HUES64 (cell line): ENCODE data around the gene SPATA31E1.

Experiments
- H3K27ac ChIP-seq: 2 replicates; pipeline ENCODE4 v1.7.0; 2013; ENCODE audit warnings: low read depth, low read length, inconsistent platforms
- H3K27me3 ChIP-seq: 2 replicates; pipeline ENCODE4 v1.6.1; 2013; ENCODE audit warnings: mild to moderate bottlenecking, low read length; ENCODE audit not compliant: insufficient read depth
- H3K36me3 ChIP-seq: 2 replicates; pipeline ENCODE4 v1.6.1; 2013; ENCODE audit warnings: mild to moderate bottlenecking, low read length; ENCODE audit not compliant: insufficient read depth
- H3K4me1 ChIP-seq: 2 replicates; pipeline ENCODE4 v1.6.1; 2013; ENCODE audit warnings: mild to moderate bottlenecking, low read length, moderate library complexity; ENCODE audit not compliant: insufficient read depth
- H3K4me3 ChIP-seq: 2 replicates; pipeline ENCODE4 v1.5.1; 2013; ENCODE audit warnings: mild to moderate bottlenecking, low read length, moderate library complexity
- H3K9ac ChIP-seq: 2 replicates; pipeline ENCODE4 v1.6.1; 2013; ENCODE audit warnings: mild to moderate bottlenecking, low read depth, low read length
- H3K9me3 ChIP-seq: 2 replicates; pipeline ENCODE4 v1.6.1; 2013; ENCODE audit warnings: low read depth, low read length; ENCODE audit not compliant: insufficient read depth
- WGBS: fragments of 150-250, 120-280 bp; methylation state at CpG from one replicate; pipeline ENCODE4 v1.1.7; 2013; ENCODE audit warnings: missing lambda C conversion rate; 5-methylcytosine and 5-hydroxymethylcytosine counted together

The SPATA31E1 gene

GRCh38 chr9:87886210-87886932 is 3.7 kb downstream of the SPATA31E1 start:
- no peaks in the 10 kb centered on the region for H3K27me3 ChIP-seq
- H3K4me3 ChIP-seq, result no peak overlapping the region
- H3K36me3 ChIP-seq, result no peaks in the 10 kb centered on the region
- no peaks in the 10 kb centered on the region for H3K9me3 ChIP-seq
- no peak overlapping the region for H3K27ac ChIP-seq
- no peak overlapping the region for H3K9ac ChIP-seq
- WGBS, result 92% methylated on average over 11 of the region's 11 CpGs
- peaks cover 6% of the 10 kb centered on the region for H3K4me1 ChIP-seq

- Histone ChIP-seq H3K27ac (no peak overlapping the region), H3K4me3 (no peak overlapping the region), H3K27me3 (no peaks in the 10 kb centered on the region), H3K9ac (no peak overlapping the region), H3K4me1 (peaks cover 6% of the 10 kb centered on the region), H3K9me3 (no peaks in the 10 kb centered on the region), H3K36me3 (no peaks in the 10 kb centered on the region)
- WGBS, result 93% methylated on average over 13 of the region's 13 CpGs
These were observed 4.3 kb downstream of the SPATA31E1 start for GRCh38 chr9:87886933-87887505.

- WGBS, result 96% methylated on average over 13 of the region's 13 CpGs
- Histone ChIP-seq H3K9me3 (no peaks in the 10 kb centered on the region), H3K36me3 (no peaks in the 10 kb centered on the region), H3K27ac (no peak overlapping the region), H3K4me3 (no peak overlapping the region), H3K9ac (no peak overlapping the region), H3K27me3 (no peaks in the 10 kb centered on the region), H3K4me1 (peaks cover 1% of the 10 kb centered on the region)
These were observed 5.2 kb downstream of the SPATA31E1 start for GRCh38 chr9:87887661-87888480.

GRCh38 chr9:87888501-87888900 is 5.8 kb downstream of the SPATA31E1 start:
- H3K4me3 ChIP-seq, result no peak overlapping the region
- no peaks in the 10 kb centered on the region for H3K9me3 ChIP-seq
- 87% methylated on average over 6 of the region's 6 CpGs for WGBS
- H3K36me3 ChIP-seq, result no peaks in the 10 kb centered on the region
- no peaks in the 10 kb centered on the region for H3K27me3 ChIP-seq
- H3K27ac ChIP-seq, result no peak overlapping the region
- H3K4me1 ChIP-seq, result no peaks in the 10 kb centered on the region
- no peak overlapping the region for H3K9ac ChIP-seq

GRCh38 chr9:87889065-87889881 is 6.6 kb downstream of the SPATA31E1 start:
- Histone ChIP-seq H3K27me3 (no peaks in the 10 kb centered on the region), H3K9me3 (no peaks in the 10 kb centered on the region), H3K4me3 (no peak overlapping the region), H3K27ac (no peak overlapping the region), H3K4me1 (no peaks in the 10 kb centered on the region), H3K9ac (no peak overlapping the region), H3K36me3 (no peaks in the 10 kb centered on the region)
- WGBS, result 93% methylated on average over 11 of the region's 12 CpGs

GRCh38 chr9:87889882-87890252 is 7.2 kb downstream of the SPATA31E1 start:
- no peak overlapping the region for H3K27ac ChIP-seq
- WGBS, result 96% methylated on average over 4 of the region's 4 CpGs
- no peak overlapping the region for H3K4me3 ChIP-seq
- H3K9ac ChIP-seq, result no peak overlapping the region
- H3K4me1 ChIP-seq, result no peaks in the 10 kb centered on the region
- no peaks in the 10 kb centered on the region for H3K27me3 ChIP-seq
- no peaks in the 10 kb centered on the region for H3K9me3 ChIP-seq
- no peaks in the 10 kb centered on the region for H3K36me3 ChIP-seq

- Histone ChIP-seq H3K4me1 (no peaks in the 10 kb centered on the region), H3K36me3 (no peaks in the 10 kb centered on the region), H3K9me3 (no peaks in the 10 kb centered on the region), H3K27me3 (no peaks in the 10 kb centered on the region), H3K9ac (no peak overlapping the region), H3K4me3 (no peak overlapping the region), H3K27ac (no peak overlapping the region)
- WGBS, result 91% methylated on average over 10 of the region's 10 CpGs
These were observed 8.2 kb downstream of the SPATA31E1 start for GRCh38 chr9:87890837-87891236.

GRCh38 chr9:87891754-87892153 is 9.1 kb downstream of the SPATA31E1 start:
- 94% methylated on average over 4 of the region's 6 CpGs for WGBS

GRCh38 chr9:87892956-87893355 is 10.3 kb downstream of the SPATA31E1 start:
- Histone ChIP-seq H3K4me1 (no peaks in the 10 kb centered on the region), H3K4me3 (no peak overlapping the region), H3K9ac (no peak overlapping the region), H3K27me3 (no peaks in the 10 kb centered on the region), H3K9me3 (no peaks in the 10 kb centered on the region), H3K27ac (no peak overlapping the region), H3K36me3 (no peaks in the 10 kb centered on the region)
- 95% methylated on average over 4 of the region's 4 CpGs for WGBS

More at GRCh38 chr9:87891754-87892153, 9.1 kb downstream of the SPATA31E1 start:
- no peaks in the 10 kb centered on the region for H3K27me3 ChIP-seq
- H3K4me1 ChIP-seq, result no peaks in the 10 kb centered on the region
- no peaks in the 10 kb centered on the region for H3K36me3 ChIP-seq
- H3K9me3 ChIP-seq, result no peaks in the 10 kb centered on the region
- H3K27ac ChIP-seq, result no peak overlapping the region
- H3K4me3 ChIP-seq, result no peak overlapping the region
- H3K9ac ChIP-seq, result no peak overlapping the region

GRCh38 chr9:87894998-87895625 is 12.4 kb downstream of the SPATA31E1 start:
- WGBS, result 99% methylated on average over 4 of the region's 4 CpGs
- no peak overlapping the region for H3K4me3 ChIP-seq
- no peaks in the 10 kb centered on the region for H3K9me3 ChIP-seq
- H3K9ac ChIP-seq, result no peak overlapping the region
- no peaks in the 10 kb centered on the region for H3K27me3 ChIP-seq
- H3K36me3 ChIP-seq, result no peaks in the 10 kb centered on the region
- no peaks in the 10 kb centered on the region for H3K4me1 ChIP-seq
- H3K27ac ChIP-seq, result no peak overlapping the region
